TTC549 (cell line): Measurements from ENCODE around the gene LYZL4.

Experiments used
- FAIRE-seq: peaks from 2 replicates; lab custom pipeline; 2012; peaks lifted over from hg19 to GRCh38; lab: Jason Lieb, UNC

LYZL4 gene

DNA sequence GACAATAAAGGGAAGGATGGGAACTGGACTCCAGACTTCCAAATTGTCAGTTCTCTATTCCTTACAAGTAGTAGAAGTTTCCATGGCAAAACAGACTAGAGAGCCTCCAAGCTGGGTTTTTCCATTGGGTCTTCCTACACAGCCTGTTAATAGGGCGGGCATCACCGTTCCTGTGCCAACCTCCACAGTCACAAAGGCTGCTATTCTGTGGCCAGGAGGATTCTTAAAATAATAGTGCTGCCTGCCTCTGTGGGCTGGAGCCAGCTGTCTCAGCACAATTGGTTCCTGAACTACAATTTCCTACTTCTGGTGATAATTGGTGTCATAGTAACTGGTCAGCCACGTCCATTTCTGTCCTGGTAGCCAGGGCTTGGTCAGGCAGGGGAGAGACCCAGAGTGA is 38.6 kb downstream of the LYZL4 start:
- FAIRE-seq, result no peak

DNA sequence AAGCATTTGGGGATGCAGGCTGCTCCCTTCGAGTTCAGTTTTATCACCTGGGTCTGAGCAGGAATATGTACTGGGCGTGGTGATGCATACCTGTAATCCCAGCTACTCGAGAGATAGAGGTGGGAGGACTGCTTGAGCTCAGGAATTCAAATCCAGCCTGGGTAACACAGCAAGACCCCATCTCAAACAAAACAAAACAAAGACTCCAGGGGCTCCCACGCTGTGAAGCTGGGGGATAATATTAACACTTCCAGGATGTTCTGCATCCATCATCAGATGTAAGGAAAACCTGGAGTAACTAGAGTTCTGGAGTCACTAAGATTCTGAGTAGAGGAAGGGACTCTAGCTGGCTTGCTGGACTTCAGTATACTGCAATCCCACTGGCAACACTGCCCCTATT is 40.6 kb downstream of the LYZL4 start:
- no peak for FAIRE-seq

DNA sequence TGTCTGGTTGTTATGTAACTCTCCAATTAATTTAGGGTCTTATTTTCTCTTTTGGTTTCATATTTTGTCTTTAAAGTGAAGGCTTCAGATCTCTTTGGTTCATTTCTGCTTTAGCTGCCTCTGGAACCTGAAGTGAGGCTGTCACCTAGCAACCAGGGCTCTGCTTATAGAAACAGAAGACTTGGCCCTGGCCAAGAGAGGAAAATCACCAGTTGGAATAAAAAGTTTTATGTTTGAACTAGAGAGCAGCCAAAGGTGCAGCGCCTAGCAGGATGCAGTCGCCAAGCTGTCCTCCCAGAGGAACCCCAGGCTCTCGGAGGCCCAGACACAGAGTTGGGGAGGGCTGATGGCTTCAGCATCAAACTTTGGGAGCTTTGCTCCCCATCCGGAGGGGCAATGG is 41.1 kb downstream of the LYZL4 start:
- no peak for FAIRE-seq

DNA sequence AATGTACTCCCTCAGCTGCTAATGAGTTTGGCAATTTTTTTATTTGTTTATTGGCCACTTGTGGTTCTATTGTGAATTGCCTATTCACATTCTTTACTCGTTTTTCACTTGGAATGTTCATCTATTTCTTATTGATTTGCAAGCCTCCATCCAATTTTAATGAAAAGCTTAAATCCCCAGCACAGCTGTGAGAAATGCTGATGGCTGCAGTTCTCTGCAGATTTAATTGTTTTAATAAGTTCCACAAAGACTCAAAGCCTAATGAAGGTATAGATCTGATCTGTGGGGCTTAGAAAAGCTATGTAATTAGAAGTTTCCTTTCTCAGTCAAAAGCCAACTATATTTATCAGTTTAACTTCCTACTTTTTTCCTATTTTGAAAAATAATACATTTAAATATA is 41.5 kb downstream of the LYZL4 start:
- no peak for FAIRE-seq

DNA sequence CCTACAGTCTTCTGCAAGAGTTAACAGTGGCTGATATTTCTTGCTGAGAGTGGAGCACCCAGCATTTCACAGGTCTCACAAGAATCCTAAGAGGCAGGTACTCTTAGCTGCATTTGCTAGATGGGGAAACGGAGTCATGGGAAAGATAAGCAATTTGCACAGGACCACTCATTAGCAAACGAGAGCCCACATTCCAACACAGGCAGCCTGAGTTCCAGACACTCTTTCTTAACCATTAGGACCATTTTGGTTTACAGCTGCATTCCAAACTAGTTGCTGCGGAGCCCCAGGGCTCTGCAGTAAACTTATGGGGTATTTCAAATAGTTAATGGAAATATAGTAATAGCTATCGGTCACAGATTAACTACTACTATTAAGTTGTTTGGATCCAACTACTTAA is 42.5 kb downstream of the LYZL4 start:
- FAIRE-seq, result no peak

DNA sequence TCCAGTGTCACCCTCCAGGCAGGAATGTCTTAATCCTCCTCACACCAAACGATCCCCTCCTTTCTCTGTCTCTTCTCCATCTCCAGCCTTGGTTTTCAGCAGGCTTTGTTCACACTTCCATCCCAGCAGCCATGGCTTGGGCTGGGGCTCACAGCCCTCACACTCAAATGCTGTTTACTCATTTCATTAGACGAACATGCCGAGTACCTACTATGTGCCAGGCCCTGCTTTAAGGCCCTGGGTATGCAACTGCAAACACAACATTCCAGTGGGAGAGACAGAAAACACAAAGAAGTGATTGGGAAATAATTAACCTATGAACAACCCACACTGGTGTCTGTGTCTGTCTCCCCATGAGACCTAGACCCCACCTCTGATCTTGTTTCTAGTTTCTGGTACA is 43.9 kb downstream of the LYZL4 start:
- FAIRE-seq, result no peak

DNA sequence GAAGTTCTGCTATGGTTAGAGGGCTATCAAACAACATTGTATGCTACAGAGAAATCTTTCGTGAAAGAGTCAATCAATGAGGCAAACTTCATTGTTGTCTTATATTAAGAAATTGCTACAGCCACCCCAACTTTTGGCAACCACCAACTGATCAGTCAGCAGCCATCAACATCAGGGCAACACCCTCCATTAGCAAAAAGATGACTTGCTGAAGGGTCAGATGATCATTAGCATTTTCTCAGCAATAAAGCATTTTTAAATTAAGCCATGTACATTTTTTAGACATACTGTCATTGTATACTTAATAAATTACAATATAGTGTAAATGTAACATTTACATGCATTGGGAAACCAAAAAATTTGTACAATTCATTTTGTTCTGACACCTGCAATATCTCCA is 53.1 kb downstream of the LYZL4 start:
- FAIRE-seq, result no peak

DNA sequence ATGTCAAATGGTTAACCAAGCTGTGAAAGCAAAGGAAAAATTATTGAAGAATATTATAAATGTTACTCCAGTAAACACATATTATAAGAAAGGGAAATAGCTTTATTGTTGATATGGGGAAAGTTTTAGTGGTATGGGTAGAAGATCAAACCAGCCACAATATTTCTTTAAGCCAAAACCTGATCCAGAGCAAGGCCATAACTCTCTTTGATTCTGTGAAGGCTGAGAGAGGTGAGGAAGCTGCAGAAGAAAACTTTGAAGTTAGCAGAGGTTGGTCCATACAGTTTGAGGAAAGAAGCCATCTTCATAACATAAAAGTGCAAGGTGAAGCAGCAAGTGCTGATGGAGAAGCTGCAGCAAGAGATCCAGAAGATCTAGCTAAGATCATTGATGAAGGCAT is 54.8 kb downstream of the LYZL4 start:
- FAIRE-seq, result no peak

DNA sequence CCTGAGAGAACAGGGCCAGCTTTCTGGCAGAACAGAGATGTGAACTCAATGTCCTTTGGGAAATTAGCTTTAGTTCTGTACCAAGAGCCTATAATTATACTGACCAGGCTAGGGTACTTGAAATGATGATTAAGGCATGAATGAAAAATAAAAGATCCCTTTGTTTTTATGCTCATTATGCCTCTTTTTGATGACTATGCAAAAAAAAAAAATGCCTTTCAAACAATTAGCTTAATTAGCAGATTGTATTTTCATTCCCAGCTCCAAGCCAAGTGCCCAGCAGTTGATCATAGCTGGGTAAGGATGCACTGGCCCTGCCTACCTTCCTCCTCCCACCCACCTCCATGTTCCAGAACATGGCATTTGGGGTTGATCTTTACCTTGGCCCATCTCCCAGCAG is 56.8 kb downstream of the LYZL4 start:
- FAIRE-seq, result no peak

DNA sequence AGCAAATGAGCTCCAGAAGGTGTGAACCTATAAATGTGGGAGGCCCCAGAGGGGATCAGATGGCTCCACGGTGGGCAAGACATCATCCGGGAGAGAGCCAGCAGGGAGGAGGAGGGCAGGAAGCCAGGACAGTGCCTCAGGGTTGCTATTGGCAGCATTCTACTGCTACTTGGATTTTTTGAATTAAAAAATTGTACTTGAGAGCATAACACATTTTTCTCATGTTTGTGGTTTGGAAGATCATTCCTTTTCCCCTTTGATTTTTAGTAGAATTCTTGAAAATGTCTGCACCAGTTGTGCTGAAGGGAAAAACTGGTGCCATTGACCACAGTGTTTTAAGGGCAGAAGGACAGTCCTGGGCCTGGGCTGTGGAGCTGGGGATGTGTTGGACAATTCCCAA is 59.2 kb downstream of the LYZL4 start:
- no peak for FAIRE-seq

DNA sequence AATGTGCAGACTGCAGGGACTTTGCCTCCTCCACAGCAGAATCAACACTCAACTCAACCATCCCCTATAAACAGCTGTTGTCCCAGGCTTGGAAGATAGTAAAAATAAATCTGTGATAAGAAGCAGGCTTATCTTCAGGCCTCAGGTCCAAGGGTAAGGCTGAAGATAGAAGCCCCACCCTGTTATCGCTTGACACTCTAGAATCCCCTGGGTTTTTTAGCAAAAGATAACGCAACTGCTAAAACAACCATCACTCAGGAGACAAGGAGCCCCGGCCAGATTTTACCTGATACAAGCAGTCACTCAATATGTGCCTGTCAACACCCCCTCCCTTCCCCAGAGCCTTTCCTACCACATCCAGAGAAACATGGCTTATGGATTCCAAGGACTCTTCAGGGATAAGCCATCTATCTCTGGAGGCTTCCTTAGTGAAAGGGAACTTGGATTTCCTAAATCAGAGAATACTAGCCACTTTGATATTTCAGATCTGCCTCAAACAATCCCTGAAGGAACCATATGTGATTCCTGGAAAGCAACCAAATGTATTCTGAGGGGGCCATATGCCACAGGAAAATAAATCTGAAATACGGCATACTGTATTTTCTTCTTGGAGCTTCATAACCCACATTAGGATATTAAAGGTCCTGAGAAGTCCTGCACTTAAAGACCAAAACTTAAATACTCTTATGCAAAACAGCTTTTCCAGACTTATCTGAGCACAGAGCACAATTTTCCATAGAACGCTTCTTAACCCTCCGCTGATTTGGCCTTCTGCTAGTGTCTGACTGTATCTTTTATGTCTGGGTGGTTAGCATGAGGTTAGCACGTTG is 60.4 kb downstream of the LYZL4 start:
- FAIRE-seq, result no peak

DNA sequence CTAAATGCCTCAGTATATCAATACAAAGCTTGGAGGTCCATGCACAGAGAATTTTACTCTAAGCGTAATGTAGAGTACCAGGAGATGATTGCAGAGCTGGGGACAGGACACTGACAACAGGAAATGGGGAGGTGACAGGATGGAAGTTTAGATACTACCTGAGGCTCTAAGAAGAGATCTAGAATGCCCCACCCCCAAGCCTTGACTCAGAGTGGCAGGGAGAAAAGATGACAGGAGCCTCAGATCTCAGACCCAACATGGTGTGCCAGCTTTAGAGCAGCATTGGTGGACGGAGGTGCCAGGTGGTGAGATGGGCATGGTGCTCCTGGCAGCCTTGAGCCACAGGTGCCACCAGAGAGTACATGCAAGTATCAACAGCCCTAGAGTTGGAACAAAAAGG is 62.5 kb downstream of the LYZL4 start:
- FAIRE-seq, result no peak
